ENCODE results near the gene SWAP70.

SWAP70 gene

DNA sequence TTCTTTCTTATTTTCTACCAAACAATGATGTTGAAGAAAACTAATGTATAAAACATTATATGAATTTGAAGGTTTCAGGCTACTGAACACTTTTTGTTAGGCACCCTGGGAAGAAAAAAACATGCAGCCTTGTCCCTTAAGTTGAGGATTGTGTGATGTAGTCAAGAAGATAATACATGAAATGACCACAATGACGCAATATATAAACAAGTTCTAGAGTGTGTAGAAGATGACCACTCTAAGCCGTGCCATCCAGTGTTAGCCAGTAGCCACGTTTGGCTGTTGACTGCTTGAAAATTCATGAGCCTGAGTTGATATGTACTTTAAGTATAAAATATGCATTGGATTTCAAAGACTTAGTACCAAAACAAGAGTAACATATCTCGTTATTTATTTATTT is 16.2 kb downstream of the SWAP70 start:
- TF ChIP-seq YY1 (IDR thresholded peaks at IDR 0.05; ENCODE audit: insufficient read depth, insufficient read length) (no peak), ZNF274 (IDR thresholded peaks at IDR 0.05; ENCODE audit: low read depth, low read length) (no peak), SUZ12 (IDR thresholded peaks at IDR 0.05; ENCODE audit: extremely low read depth, insufficient read depth, insufficient read length) (no peak)
- Histone ChIP-seq H3K36me3 (ENCODE audit: insufficient read depth, insufficient read length, low read length) (peaks cover 21% of the 10 kb centered on the region), H3K9me3 (ENCODE audit: insufficient read depth, low read length) (peaks cover 3% of the 10 kb centered on the region; the same call in 1 of the 2 replicates), H3K9ac (ENCODE audit: insufficient read length, low read depth) (no peak overlapping the region), H3K4me3 (ENCODE audit: insufficient read length, low read depth) (no peak overlapping the region), H3K4me1 (ENCODE audit: insufficient read depth, insufficient read length) (no peaks in the 10 kb centered on the region), H3K27me3 (ENCODE audit: insufficient read depth, insufficient read length) (no peaks in the 10 kb centered on the region)
- DNase-seq (ENCODE audit: low read depth, low spot score), result no peak

DNA sequence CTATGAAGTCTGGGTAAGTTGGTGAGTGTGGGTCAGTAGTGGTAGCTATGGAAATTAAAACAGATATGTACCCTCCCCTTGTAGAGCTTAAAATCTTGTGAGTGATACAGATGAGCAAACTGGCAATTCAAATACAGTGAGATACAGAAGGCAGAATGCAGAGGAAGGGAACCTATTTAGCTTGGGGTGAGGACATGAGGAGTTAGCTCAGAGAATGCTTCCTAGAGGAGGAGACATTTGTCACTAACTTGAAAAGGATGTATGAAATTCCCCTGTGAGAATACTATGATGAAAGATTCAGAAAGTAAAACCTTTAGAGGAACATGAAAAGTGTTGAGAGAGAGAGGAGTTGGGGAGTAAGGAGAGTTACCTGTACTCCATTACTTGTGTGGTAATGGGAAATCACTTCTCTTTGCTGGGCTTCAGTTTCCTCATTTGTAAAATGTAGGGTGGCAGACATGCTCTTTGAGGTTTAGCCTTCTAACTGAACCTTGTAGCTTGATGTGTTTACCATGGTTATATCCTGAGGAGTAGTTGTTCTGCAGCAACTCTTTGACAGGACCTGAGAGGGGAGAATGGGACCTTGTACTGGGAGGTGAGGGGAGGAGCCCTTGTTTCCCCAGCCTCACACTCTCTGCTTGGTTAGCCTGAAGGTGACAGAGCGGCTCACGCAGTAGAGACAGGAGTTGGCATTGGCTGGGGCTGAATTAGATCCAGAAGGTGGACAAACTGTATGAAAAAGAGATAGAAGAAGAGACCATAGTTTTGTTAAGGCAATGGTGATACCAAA is 17.9 kb downstream of the SWAP70 start:
- DNase-seq (ENCODE audit: low read depth, low spot score), result no peak
- Histone ChIP-seq H3K36me3 (ENCODE audit: insufficient read depth, insufficient read length, low read length) (peaks cover 28% of the 10 kb centered on the region), H3K27me3 (ENCODE audit: insufficient read depth, insufficient read length) (no peaks in the 10 kb centered on the region), H3K9me3 (ENCODE audit: insufficient read depth, low read length) (peaks cover 3% of the 10 kb centered on the region; the same call in 1 of the 2 replicates), H3K9ac (ENCODE audit: insufficient read length, low read depth) (no peak overlapping the region), H3K4me1 (ENCODE audit: insufficient read depth, insufficient read length) (no peaks in the 10 kb centered on the region), H3K4me3 (ENCODE audit: insufficient read length, low read depth) (no peak overlapping the region)
- no peak for TF ChIP-seq YY1 (IDR thresholded peaks at IDR 0.05; ENCODE audit: insufficient read depth, insufficient read length)
- no peak for TF ChIP-seq ZNF274 (IDR thresholded peaks at IDR 0.05; ENCODE audit: low read depth, low read length)
- TF ChIP-seq SUZ12 (IDR thresholded peaks at IDR 0.05; ENCODE audit: extremely low read depth, insufficient read depth, insufficient read length), result no peak

DNA sequence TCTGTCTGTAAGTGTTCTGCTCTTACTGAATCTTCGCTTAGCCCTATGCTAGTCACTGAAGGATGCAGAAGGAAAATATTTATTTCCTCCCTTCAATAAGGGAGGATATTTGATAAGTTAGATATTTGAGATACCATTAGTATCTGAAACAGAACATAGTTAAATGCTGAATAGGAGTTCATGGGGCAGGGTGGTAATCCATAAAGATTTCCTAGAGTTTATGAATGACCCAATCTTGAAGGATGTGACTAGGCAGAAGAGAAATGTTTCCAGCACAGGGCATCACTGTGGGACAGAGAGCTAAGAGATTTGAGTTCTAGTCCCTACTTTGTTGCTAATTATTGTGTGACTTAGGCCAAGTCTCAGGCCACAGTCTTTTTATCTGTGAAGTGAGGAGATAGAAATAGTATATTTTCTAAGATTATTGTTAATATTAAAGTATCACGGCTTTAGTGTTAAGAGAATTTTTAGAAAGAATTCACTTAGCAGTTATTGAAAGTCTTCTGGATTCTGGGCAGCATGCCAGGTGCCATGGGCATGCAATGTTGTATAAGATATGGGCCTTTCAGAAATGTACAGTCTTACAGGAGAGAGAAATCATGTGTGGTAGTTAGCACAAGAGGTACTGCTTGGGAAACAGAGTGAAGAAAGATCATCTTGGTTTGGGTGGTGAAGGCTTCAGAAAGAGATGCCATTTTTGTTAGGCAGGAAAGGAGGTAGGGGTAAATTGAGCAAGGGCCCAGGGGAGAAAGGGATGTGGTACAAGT is 24.0 kb downstream of the SWAP70 start:
- no peaks in the 10 kb centered on the region for H3K9me3 ChIP-seq (ENCODE audit: insufficient read depth, low read length)
- H3K4me3 ChIP-seq (ENCODE audit: insufficient read length, low read depth), result no peak overlapping the region
- H3K27me3 ChIP-seq (ENCODE audit: insufficient read depth, insufficient read length), result no peaks in the 10 kb centered on the region
- TF ChIP-seq ZNF274 (IDR thresholded peaks at IDR 0.05; ENCODE audit: low read depth, low read length) (no peak), YY1 (IDR thresholded peaks at IDR 0.05; ENCODE audit: insufficient read depth, insufficient read length) (no peak), SUZ12 (IDR thresholded peaks at IDR 0.05; ENCODE audit: extremely low read depth, insufficient read depth, insufficient read length) (no peak)
- H3K36me3 ChIP-seq (ENCODE audit: insufficient read depth, insufficient read length, low read length), result peaks cover 21% of the 10 kb centered on the region
- DNase-seq (ENCODE audit: low read depth, low spot score), result no peak
- H3K9ac ChIP-seq (ENCODE audit: insufficient read length, low read depth), result no peak overlapping the region
- no peaks in the 10 kb centered on the region for H3K4me1 ChIP-seq (ENCODE audit: insufficient read depth, insufficient read length)

DNA sequence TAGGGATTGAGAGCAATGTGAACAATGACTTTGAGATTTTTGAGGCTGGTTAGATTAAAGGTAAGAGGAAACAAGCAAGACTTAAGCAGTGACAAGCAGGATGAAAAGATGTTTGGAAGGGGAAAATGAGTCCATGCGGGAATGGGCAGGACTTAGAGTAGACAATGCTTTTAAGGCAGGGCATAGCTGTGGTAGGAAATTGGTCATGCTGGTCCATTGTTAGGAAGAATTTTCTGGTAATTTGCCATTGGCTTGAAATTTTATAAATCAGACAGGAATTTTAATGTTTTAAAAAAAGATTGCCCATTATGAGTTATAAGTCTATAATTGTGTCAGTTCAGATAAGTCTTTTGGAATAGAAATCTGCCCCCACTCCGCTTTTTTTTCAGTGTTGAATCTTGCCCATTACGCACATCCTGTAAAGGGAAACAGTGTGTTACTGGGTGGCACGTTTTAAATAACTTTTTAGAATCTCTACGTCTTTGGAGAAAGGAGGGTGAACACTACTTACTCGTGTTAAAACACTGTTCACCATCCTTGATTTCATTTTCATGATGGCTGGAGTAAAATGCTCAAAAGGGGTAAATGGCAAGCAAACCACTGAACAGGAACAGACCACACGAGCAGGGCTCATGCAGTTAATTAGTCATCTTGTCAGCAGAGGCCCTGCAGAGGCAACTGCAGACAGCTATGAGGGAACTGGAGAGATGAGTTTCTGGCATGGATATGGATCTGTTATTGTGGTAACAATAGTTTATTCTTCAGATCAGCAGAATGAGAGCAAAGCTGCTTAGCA is 25.0 kb downstream of the SWAP70 start:
- no peak for DNase-seq (ENCODE audit: low read depth, low spot score)
- Histone ChIP-seq H3K4me1 (ENCODE audit: insufficient read depth, insufficient read length) (no peaks in the 10 kb centered on the region), H3K27me3 (ENCODE audit: insufficient read depth, insufficient read length) (no peaks in the 10 kb centered on the region), H3K9ac (ENCODE audit: insufficient read length, low read depth) (no peak overlapping the region), H3K9me3 (ENCODE audit: insufficient read depth, low read length) (no peaks in the 10 kb centered on the region), H3K4me3 (ENCODE audit: insufficient read length, low read depth) (no peak overlapping the region), H3K36me3 (ENCODE audit: insufficient read depth, insufficient read length, low read length) (peaks cover 16% of the 10 kb centered on the region)
- no peak for TF ChIP-seq SUZ12 (IDR thresholded peaks at IDR 0.05; ENCODE audit: extremely low read depth, insufficient read depth, insufficient read length)
- no peak for TF ChIP-seq ZNF274 (IDR thresholded peaks at IDR 0.05; ENCODE audit: low read depth, low read length)
- no peak for TF ChIP-seq YY1 (IDR thresholded peaks at IDR 0.05; ENCODE audit: insufficient read depth, insufficient read length)

- H3K9ac ChIP-seq (ENCODE audit: insufficient read length, low read depth), result no peak overlapping the region
- no peak overlapping the region for H3K4me3 ChIP-seq (ENCODE audit: insufficient read length, low read depth)
- H3K27me3 ChIP-seq (ENCODE audit: insufficient read depth, insufficient read length), result no peaks in the 10 kb centered on the region
Observed at GRCh38 chr11:9689721-9690120, 25.8 kb downstream of the SWAP70 start.

GRCh38 chr11:9691865-9692264 is 28.0 kb downstream of the SWAP70 start:
- TF ChIP-seq YY1 (IDR thresholded peaks at IDR 0.05; ENCODE audit: insufficient read depth, insufficient read length) (no peak), ZNF274 (IDR thresholded peaks at IDR 0.05; ENCODE audit: low read depth, low read length) (no peak), SUZ12 (IDR thresholded peaks at IDR 0.05; ENCODE audit: extremely low read depth, insufficient read depth, insufficient read length) (no peak)
- Histone ChIP-seq H3K9me3 (ENCODE audit: insufficient read depth, low read length) (no peaks in the 10 kb centered on the region), H3K9ac (ENCODE audit: insufficient read length, low read depth) (no peak overlapping the region), H3K4me1 (ENCODE audit: insufficient read depth, insufficient read length) (no peaks in the 10 kb centered on the region), H3K4me3 (ENCODE audit: insufficient read length, low read depth) (no peak overlapping the region), H3K36me3 (ENCODE audit: insufficient read depth, insufficient read length, low read length) (peaks cover 21% of the 10 kb centered on the region), H3K27me3 (ENCODE audit: insufficient read depth, insufficient read length) (no peaks in the 10 kb centered on the region)
- no peak for DNase-seq (ENCODE audit: low read depth, low spot score)

More at GRCh38 chr11:9689721-9690120, 25.8 kb downstream of the SWAP70 start:
- H3K9me3 ChIP-seq (ENCODE audit: insufficient read depth, low read length), result no peaks in the 10 kb centered on the region
- no peaks in the 10 kb centered on the region for H3K4me1 ChIP-seq (ENCODE audit: insufficient read depth, insufficient read length)
- TF ChIP-seq ZNF274 (IDR thresholded peaks at IDR 0.05; ENCODE audit: low read depth, low read length), result no peak
- no peak for TF ChIP-seq YY1 (IDR thresholded peaks at IDR 0.05; ENCODE audit: insufficient read depth, insufficient read length)
- no peak for TF ChIP-seq SUZ12 (IDR thresholded peaks at IDR 0.05; ENCODE audit: extremely low read depth, insufficient read depth, insufficient read length)
- DNase-seq (ENCODE audit: low read depth, low spot score), result no peak
- peaks cover 14% of the 10 kb centered on the region for H3K36me3 ChIP-seq (ENCODE audit: insufficient read depth, insufficient read length, low read length)
